UCSD-AML1 (cell line): ENCODE results near the gene PRKAR1B.

Experiments used
- DNase-seq: peaks from one replicate; lab custom pipeline; 2025; ENCODE audit not compliant: unreplicated experiment; lab: John Stamatoyannopoulos, UW

PRKAR1B gene

GRCh38 chr7:527723-528122 lies 199.4 kb downstream of the PRKAR1B start:
- DNase-seq = no peak

GRCh38 chr7:526460-527034 lies 200.5 kb downstream of the PRKAR1B start:
- no peak for DNase-seq

- no peak for DNase-seq
Measured at GRCh38 chr7:525740-526139, 201.3 kb downstream of the PRKAR1B start.

GRCh38 chr7:524800-525199 lies 202.3 kb downstream of the PRKAR1B start:
- no peak for DNase-seq

GRCh38 chr7:523347-524336 lies 203.4 kb downstream of the PRKAR1B start:
- no peak for DNase-seq

- DNase-seq = no peak
Measured at GRCh38 chr7:522951-523314, 204.1 kb downstream of the PRKAR1B start.

GRCh38 chr7:522071-522950 lies 204.8 kb downstream of the PRKAR1B start:
- DNase-seq = no peak

- peak; percentile 11 for DNase-seq
Measured at GRCh38 chr7:521221-522070, 205.6 kb downstream of the PRKAR1B start.

- DNase-seq = no peak
Measured at GRCh38 chr7:520503-521161, 206.4 kb downstream of the PRKAR1B start.

- DNase-seq = peak; percentile 25
Measured at GRCh38 chr7:519484-520390, 207.3 kb downstream of the PRKAR1B start, which contains the start of gene PDGFA. Gene PDGFA, minus strand, starts transcription at chr7:519846. Its CDS starts 845 bp downstream, at chr7:519001.

- DNase-seq = peak; percentile 45
Measured at GRCh38 chr7:518630-519483, 208.2 kb downstream of the PRKAR1B start.

GRCh38 chr7:517774-518629 lies 209.1 kb downstream of the PRKAR1B start:
- no peak for DNase-seq

- DNase-seq = no peak
Measured at GRCh38 chr7:516606-517456, 210.2 kb downstream of the PRKAR1B start.

- no peak for DNase-seq
Measured at GRCh38 chr7:516216-516605, 210.9 kb downstream of the PRKAR1B start.

- no peak for DNase-seq
Measured at GRCh38 chr7:515628-516027, 211.5 kb downstream of the PRKAR1B start.
